ENCODE data around the gene KNTC1.
"Not testable (repeated sequence)": the region's sequence is repeated elsewhere in the genome, so short reads cannot be mapped to it uniquely, and the experiment has no call there.

DNA sequence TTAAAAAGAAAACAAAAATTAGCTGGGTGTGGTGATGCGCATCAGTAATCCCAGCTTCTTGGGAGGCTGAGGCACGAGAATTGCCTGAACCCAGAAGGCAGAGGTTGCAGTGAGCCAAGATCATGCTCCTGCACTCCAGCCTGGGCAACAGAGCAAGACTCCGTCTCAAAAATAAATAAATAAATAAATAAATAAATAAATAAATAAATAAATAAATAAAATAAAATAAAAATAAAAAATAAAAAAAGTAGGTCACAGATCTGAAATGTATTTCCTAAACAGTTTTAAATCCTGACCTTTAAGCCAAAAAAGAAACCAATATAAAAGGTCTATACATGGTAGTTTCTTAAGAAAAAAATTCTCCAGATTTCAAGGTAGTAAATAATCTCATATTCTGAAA lies 14.0 kb upstream of the KNTC1 start:
- TF ChIP-seq, protein P1, sequence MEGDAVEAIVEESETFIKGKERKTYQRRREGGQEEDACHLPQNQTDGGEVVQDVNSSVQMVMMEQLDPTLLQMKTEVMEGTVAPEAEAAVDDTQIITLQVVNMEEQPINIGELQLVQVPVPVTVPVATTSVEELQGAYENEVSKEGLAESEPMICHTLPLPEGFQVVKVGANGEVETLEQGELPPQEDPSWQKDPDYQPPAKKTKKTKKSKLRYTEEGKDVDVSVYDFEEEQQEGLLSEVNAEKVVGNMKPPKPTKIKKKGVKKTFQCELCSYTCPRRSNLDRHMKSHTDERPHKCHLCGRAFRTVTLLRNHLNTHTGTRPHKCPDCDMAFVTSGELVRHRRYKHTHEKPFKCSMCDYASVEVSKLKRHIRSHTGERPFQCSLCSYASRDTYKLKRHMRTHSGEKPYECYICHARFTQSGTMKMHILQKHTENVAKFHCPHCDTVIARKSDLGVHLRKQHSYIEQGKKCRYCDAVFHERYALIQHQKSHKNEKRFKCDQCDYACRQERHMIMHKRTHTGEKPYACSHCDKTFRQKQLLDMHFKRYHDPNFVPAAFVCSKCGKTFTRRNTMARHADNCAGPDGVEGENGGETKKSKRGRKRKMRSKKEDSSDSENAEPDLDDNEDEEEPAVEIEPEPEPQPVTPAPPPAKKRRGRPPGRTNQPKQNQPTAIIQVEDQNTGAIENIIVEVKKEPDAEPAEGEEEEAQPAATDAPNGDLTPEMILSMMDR (IDR thresholded peaks at IDR 0.05): not testable (repeated sequence)
- not testable (repeated sequence) for TF ChIP-seq POLR2A (IDR thresholded peaks at IDR 0.05)

Data from uterus (tissue), 2 donors.